IPS-NIHi11 (cell line): ENCODE results near the gene DET1.
"Not testable (repeated sequence)": the region's sequence is repeated elsewhere in the genome, so short reads cannot be mapped to it uniquely, and the experiment has no call there.

Experiments
- DNase-seq: peaks from one replicate; pipeline ENCODE4 v3.0.0; 2012; ENCODE audit warnings: mixed read lengths, low spot score

DET1 gene

DNA sequence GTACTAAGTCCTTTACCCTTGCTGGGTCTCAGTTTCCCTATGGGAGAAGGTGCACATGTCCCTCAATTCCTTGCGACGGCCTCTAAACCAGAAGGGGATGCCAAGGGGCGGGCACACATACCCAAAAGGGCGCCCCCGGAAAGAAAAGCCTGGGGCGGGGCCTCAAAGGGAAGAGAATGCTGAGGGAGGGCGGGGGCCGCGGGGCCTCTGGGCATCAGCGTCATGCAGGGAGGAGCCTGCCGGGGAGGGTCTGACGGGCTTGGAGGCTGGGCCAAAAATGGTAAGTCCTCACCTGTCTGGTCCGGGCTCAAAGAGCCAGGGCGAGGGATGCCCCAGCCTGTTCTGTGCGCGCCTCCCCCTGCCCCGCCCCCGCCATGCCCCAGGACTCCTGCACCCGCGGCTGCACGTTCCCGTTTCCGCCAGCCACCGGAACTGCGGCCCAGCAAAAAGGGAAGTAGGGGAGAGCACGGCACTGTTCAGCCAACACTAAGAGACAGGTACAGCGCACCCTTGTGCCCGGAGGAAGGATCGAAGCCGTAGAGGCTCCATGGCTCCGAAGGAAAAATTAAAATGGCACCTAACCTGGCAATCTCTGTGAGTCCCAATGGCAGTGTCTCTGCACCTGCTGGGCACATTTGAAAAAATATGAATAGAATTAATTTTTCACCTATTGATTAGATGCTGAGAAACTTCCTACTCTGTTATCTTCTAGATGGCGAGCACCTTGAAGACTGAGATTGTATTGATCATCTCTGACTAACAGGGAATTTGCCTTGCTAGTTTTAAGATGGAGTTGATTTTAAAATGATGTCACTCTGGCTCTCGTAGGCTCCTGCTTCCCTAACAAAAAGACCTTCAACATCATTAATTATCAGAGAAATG, at the start of gene DET1:
DET1 (minus strand) TSS at position 434 of the 882 bp plus-strand sequence. CDS start 14,976 bp downstream, outside the sequence.
- DNase-seq = peak; percentile 94

GRCh38 chr15:88591384-88591783, 44.9 kb upstream of the DET1 start:
- DNase-seq = no peak

DNA sequence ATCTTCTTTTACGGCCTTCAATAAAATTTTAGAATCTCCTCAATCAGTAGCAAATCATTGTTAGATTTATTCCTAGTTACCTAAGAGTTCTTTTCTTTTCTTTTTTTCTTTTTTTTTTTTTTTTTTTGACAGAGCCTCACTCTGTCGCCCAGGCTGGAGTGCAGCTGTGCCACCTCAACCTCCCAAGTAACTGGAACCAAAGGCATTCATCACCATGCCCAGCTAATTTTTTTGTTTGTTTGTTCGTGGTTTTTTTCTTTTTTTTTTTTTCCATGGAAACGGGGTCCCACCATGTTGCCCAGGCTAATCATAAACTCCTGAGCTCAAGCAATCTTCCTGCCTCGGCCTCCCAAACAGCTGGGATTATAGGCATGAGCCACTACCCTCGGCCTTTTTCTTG, 44.3 kb upstream of the DET1 start:
- DNase-seq = no peak

DNA sequence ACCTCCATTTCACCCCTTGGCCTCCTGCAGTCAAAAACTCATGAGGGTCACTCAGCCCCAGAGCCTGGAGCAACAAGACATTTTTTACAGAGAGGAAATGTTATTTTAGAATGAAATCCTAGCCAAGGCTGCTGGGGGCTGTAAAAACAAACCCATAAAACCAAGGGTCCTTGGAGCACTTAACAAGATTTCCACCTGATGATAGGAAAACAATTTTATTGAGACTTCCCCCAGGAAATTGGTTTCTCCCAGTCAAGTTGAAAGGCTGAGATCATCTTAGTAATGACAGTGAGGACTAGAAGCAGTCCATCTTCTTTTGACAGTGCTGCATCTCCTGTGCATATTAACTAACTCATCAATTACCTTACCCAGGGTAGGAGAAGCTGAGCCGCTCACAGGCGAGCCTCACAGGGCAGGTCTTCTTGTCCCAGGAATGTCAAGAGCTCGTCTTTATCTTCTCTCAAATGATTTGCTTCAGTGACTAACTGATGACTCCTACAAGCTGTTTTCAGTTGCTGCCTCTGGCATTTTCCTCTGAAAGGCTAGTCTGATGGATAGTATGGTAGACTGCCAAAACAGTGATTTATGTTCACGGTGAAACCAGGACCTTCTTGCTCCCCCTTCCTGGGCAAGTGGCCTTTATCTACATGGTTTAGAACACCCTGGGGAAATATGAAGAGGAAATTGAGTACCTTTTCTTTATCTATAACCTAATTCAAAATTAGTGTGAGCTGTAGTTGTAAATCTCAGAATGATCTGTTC, 40.1 kb upstream of the DET1 start:
- DNase-seq = no peak

DNA sequence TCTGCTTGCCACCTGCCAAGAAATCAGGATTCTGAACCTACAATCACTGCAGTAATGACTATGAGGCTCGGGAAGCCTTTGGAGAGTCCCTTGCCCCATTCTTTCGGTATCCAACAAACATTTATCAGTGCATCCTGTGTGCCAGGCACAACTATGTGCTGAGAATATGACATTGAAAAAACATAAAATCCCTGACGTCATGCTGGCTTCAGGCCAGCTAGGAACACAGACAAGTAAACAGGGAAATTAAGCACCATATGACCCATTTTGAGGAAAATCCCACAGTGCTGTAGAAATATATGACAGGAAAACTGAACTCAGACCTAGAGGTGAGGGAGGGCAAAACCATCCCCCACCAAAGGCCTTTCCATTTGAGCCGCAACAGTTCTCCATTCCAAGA, 34.1 kb upstream of the DET1 start:
- no peak for DNase-seq

- no peak for DNase-seq
Measured at GRCh38 chr15:88579322-88579721, 32.8 kb upstream of the DET1 start.

- DNase-seq = peak; percentile 36
Measured at GRCh38 chr15:88574655-88575054, 28.2 kb upstream of the DET1 start.

DNA sequence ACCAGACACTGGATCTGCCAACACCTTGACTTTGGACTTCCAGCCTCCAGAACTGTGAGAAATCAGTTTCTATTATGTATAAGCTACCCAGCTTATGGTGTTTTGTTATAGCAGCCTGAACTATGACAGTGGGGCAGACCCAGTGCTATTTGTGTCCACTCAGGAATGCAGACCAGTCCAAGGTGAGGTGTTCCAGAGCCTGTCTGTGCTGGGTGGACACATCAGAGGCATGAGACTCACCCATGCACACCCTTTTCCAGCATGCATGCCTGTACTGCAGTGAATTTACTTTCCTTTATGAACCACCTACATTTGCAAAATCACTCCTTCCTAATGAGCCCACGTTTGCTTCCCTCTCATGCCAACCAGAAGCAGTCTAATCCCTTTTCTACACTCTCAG, 27.6 kb upstream of the DET1 start:
- no peak for DNase-seq

GRCh38 chr15:88571852-88572259, 25.4 kb upstream of the DET1 start:
- DNase-seq = no peak

GRCh38 chr15:88571153-88571851, 24.8 kb upstream of the DET1 start:
- no peak for DNase-seq

- DNase-seq = no peak
Measured at GRCh38 chr15:88568589-88568988, 22.1 kb upstream of the DET1 start.

DNA sequence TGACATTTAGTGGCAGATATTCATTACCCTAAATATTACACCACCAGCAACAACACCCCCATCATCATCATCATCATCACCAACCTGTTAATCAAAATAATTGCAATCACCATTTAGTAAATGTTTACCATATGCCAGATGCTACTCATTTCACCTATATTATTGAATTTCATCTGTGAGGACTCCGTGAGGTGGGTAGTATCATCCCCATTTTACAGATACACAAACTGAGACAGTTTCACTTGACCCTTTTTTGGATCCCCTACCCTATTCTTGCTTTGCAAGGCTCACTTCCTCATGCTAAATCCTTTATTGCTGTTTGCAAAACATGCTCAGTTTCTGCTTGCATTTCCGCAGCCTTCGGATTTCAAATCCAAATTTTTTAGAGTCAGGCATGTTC, 18.3 kb upstream of the DET1 start:
- no peak for DNase-seq

DNA sequence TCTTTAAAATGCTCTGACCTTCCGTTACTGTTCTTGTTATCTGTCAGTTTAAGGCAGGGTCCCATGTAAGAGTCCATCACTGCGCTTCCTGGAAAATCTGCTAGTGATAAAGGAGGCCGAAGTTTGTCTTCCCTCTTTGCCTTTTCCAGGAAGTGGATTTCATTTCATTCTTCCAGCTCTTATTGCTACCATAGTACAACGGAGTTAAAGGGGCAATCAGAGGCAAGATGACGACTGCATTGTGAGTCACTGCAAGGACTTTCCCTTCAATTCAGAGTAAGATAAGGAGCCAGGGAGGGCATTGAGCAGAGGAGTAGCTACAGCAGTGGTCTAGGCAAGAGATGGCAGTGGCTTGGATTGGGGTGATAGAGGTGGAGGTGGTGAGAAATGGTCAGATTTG, 17.2 kb upstream of the DET1 start:
- DNase-seq = no peak

- DNase-seq = not testable (repeated sequence)
Measured at GRCh38 chr15:88559565-88559964, 13.1 kb upstream of the DET1 start.

- DNase-seq = not testable (repeated sequence)
Measured at GRCh38 chr15:88558026-88558425, 11.5 kb upstream of the DET1 start.

DNA sequence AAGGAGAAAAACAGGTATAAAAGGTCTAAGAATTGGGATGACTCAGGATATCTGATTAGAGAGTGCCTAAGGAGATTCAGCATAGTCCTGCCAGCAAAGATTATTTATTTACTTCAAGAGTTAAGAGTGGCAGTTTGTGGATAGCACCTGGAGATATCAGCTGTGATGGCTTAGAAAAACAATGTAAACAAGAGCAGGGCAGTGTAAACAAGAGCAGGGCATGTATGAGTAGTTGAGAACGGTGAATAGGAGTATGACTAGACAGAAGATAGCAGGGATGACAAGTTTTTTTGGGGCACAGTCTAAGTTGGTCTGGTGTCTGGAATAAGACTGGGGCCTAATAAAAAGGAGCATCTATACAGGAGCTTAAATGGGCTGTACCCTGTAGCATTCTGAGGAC, 1.5 kb upstream of the DET1 start:
- DNase-seq = not testable (repeated sequence)

DNA sequence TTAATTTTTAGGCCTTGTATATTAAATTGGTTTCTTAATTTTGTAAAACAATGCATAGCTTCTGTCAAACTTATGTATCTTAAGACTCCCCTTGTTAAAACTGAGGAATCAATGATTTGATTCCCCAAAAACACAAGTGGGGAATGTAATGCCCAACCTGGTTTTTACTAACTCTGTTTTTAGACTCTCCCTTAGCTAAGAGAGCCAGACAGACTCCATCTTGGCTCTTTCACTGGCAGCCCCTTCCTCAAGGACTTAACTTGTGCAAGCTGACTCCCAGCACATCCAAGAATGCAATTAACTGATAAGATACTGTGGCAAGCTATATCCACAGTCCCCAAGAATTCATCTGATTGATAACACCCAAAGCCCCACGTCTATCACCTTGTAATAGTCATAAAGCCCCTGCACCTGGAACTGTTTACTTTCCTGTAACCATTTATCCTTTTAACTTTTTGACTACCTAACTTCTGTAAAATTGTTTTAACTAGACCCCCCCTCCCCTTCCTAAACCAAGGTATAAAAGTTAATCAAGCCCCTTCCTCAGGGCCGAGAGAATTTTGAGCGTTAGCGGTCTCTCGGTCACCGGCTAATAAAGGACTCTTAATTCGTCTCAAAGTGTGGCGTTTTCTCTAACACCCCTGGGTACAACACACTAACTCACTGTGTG, 768 bp downstream of the DET1 start:
- DNase-seq = not testable (repeated sequence)

DNA sequence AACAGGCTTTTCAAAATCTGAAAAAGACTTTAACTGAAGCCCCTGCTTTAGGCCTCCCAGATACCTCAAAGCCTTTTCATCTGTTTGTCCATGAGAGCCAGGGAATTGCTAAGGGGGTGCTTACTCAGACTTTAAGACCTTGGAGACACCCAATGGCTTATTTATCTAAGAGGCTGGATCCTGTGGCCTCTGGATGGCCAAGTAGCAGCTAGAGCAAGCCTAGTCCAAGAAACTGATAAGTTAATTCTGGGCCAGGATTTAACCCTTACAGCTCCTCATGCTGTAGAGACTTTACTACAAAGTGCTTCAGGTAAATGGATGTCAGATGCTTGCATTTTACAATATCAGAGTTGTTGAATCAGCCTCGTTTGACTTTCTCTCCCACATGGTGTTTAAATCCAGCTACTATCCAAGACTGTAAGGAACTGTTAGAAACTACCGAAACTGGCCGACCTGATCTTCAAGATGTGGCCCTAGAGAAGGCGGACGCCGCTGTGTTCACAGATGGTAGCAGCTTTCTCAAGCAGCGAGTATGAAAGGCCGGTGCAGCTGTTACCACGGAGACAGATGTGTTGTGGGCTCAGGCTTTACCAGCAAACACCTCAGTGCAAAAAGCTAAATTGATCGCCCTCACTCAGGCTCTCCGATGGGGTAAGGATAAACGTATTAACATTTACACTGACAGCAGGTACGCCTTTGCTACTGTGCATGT, 3.3 kb downstream of the DET1 start:
- DNase-seq = no peak

DNA sequence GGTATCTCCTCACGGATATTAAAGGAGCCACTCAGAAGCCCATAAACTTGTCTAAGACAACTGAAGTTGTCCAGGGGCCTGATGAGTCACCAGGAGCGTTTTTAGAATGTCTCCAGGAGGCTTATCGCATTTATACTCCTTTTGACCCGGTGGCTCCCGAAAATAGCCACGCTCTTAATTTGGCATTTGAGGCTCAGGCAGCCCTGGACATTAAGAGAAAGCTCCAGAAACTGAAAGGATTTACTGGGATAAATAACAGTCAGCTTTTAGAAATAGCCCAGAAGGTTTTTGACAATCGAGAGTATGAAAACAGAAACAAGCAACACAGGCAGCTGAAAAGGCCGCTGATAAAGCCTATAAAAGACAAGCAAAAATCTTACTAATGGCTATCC, 4.1 kb downstream of the DET1 start:
- DNase-seq = no peak

DNA sequence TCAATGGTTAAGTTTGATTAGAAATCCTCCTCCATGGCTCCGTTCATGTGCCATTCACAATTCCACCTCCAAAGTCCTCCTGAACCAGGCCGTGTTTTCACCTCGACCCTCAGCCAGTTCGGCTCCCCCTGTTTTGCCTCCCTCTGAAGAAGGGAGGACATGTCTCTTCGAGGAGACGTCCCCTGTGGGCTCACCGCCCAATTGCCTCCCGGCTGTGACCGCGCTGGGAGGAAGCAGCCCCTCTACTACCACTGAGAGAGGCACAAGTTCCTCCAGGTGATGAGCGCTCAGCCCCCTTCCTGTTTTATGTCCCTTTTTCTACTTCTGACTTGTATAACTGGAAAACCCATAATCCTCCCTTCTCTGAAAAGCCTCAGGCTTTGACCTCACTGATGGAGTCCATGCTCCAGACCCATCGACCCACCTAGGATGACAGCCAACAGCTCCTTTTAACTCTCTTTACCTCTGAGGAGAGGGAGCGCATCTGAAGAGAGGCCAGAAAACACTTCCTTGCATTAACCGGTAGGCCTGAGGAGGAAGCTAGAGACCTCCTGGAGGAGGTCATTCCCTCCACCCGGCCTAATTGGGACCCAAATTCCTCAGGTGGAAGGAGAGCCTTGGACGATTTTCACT, 4.7 kb downstream of the DET1 start:
- DNase-seq = no peak

- DNase-seq = not testable (repeated sequence)
Measured at GRCh38 chr15:88541111-88541510, 5.4 kb downstream of the DET1 start.
